ENCODE measurements around the gene MT1B. TPM values are rescaled to one million over a fixed set of nuclear protein-coding genes. Genes with fewer than 3 reads are reported as not detected.

Gene MT1B
- total RNA-seq, 1 donor from 2014 or later = not detected

- DNase-seq (ENCODE audit: low read depth) (no peak), FAIRE-seq (no peak)
- Mint-ChIP-seq H3K27ac (ENCODE audit: unreplicated experiment) (no peak overlapping the region), H3K4me3 (ENCODE audit: unreplicated experiment) (no peak overlapping the region), H3K4me1 (ENCODE audit: low read depth, unreplicated experiment) (peaks cover 3% of the 10 kb centered on the region), H3K27me3 (ENCODE audit: low read depth, unreplicated experiment) (peaks cover 43% of the 10 kb centered on the region), H3K36me3 (ENCODE audit: low read depth, unreplicated experiment) (peaks cover 3% of the 10 kb centered on the region), H3K9me3 (ENCODE audit: unreplicated experiment) (peaks cover 18% of the 10 kb centered on the region)
- Histone ChIP-seq H3K4me3 (ENCODE audit: insufficient read depth, low read depth, low read length) (no peak overlapping the region), H4K20me1 (ENCODE audit: insufficient read depth, low read length) (no peaks in the 10 kb centered on the region), H2AFZ (ENCODE audit: low read depth, low read length) (no peak overlapping the region), H3K4me2 (ENCODE audit: low read length) (no peak overlapping the region), H3K27me3 (ENCODE audit: insufficient read depth, low read length) (no peaks in the 10 kb centered on the region), H3K4me1 (ENCODE audit: insufficient read depth, low read length) (peaks cover 14% of the 10 kb centered on the region), H3K27ac (ENCODE audit: low read depth, low read length) (no peak overlapping the region), H3K9me3 (ENCODE audit: insufficient read depth, low read depth, low read length) (peaks cover 3% of the 10 kb centered on the region), H3K79me2 (ENCODE audit: insufficient read depth, low read length) (no peaks in the 10 kb centered on the region), H3K36me3 (ENCODE audit: insufficient read depth, low read length) (no peaks in the 10 kb centered on the region), H3K9ac (ENCODE audit: low read length) (no peak overlapping the region)
- TF ChIP-seq EZH2 (IDR thresholded peaks at IDR 0.05; ENCODE audit: insufficient read depth, low read length) = no peak
- TF ChIP-seq CTCF (IDR thresholded peaks at IDR 0.05; ENCODE audit: insufficient read depth, low read depth, low read length) = no peak
Observed at GRCh38 chr16:56684256-56684925, 32.7 kb downstream of the MT1B start.

GRCh38 chr16:56684926-56685590, 33.4 kb downstream of the MT1B start:
- FAIRE-seq (no peak), DNase-seq (ENCODE audit: low read depth) (no peak)
- Histone ChIP-seq H3K79me2 (ENCODE audit: insufficient read depth, low read length) (no peaks in the 10 kb centered on the region), H3K27me3 (ENCODE audit: insufficient read depth, low read length) (no peaks in the 10 kb centered on the region), H3K4me3 (ENCODE audit: insufficient read depth, low read depth, low read length) (no peak overlapping the region), H4K20me1 (ENCODE audit: insufficient read depth, low read length) (no peaks in the 10 kb centered on the region), H3K4me1 (ENCODE audit: insufficient read depth, low read length) (peaks cover 14% of the 10 kb centered on the region), H3K27ac (ENCODE audit: low read depth, low read length) (no peak overlapping the region), H3K4me2 (ENCODE audit: low read length) (no peak overlapping the region), H3K9ac (ENCODE audit: low read length) (no peak overlapping the region), H3K9me3 (ENCODE audit: insufficient read depth, low read depth, low read length) (peaks cover 3% of the 10 kb centered on the region), H2AFZ (ENCODE audit: low read depth, low read length) (no peak overlapping the region), H3K36me3 (ENCODE audit: insufficient read depth, low read length) (no peaks in the 10 kb centered on the region)
- peaks cover 3% of the 10 kb centered on the region for H3K4me1 Mint-ChIP-seq (ENCODE audit: low read depth, unreplicated experiment)
- H3K27ac Mint-ChIP-seq (ENCODE audit: unreplicated experiment) = no peak overlapping the region
- H3K9me3 Mint-ChIP-seq (ENCODE audit: unreplicated experiment) = peaks cover 22% of the 10 kb centered on the region
- H3K4me3 Mint-ChIP-seq (ENCODE audit: unreplicated experiment) = no peak overlapping the region
- TF ChIP-seq CTCF (IDR thresholded peaks at IDR 0.05; ENCODE audit: insufficient read depth, low read depth, low read length) (no peak), EZH2 (IDR thresholded peaks at IDR 0.05; ENCODE audit: insufficient read depth, low read length) (no peak)
- peaks cover 6% of the 10 kb centered on the region for H3K36me3 Mint-ChIP-seq (ENCODE audit: low read depth, unreplicated experiment)
- peaks cover 37% of the 10 kb centered on the region for H3K27me3 Mint-ChIP-seq (ENCODE audit: low read depth, unreplicated experiment)

- peaks cover 5% of the 10 kb centered on the region for H3K4me1 Mint-ChIP-seq (ENCODE audit: low read depth, unreplicated experiment)
Observed at GRCh38 chr16:56686758-56687157, 35.1 kb downstream of the MT1B start.

More at GRCh38 chr16:56686758-56687157, 35.1 kb downstream of the MT1B start:
- Histone ChIP-seq H3K4me2 (ENCODE audit: low read length) (no peak overlapping the region), H3K27ac (ENCODE audit: low read depth, low read length) (no peak overlapping the region), H4K20me1 (ENCODE audit: insufficient read depth, low read length) (no peaks in the 10 kb centered on the region), H3K9ac (ENCODE audit: low read length) (no peak overlapping the region), H3K9me3 (ENCODE audit: insufficient read depth, low read depth, low read length) (peaks cover 3% of the 10 kb centered on the region), H3K4me3 (ENCODE audit: insufficient read depth, low read depth, low read length) (no peak overlapping the region), H3K79me2 (ENCODE audit: insufficient read depth, low read length) (no peaks in the 10 kb centered on the region), H3K36me3 (ENCODE audit: insufficient read depth, low read length) (no peaks in the 10 kb centered on the region), H3K4me1 (ENCODE audit: insufficient read depth, low read length) (peaks cover 11% of the 10 kb centered on the region), H2AFZ (ENCODE audit: low read depth, low read length) (no peak overlapping the region), H3K27me3 (ENCODE audit: insufficient read depth, low read length) (no peaks in the 10 kb centered on the region)
- H3K27me3 Mint-ChIP-seq (ENCODE audit: low read depth, unreplicated experiment) = peaks cover 32% of the 10 kb centered on the region
- H3K4me3 Mint-ChIP-seq (ENCODE audit: unreplicated experiment) = no peak overlapping the region
- no peak for DNase-seq (ENCODE audit: low read depth)
- TF ChIP-seq EZH2 (IDR thresholded peaks at IDR 0.05; ENCODE audit: insufficient read depth, low read length) (no peak), CTCF (IDR thresholded peaks at IDR 0.05; ENCODE audit: insufficient read depth, low read depth, low read length) (no peak)
- no peak overlapping the region for H3K27ac Mint-ChIP-seq (ENCODE audit: unreplicated experiment)
- peaks cover 6% of the 10 kb centered on the region for H3K36me3 Mint-ChIP-seq (ENCODE audit: low read depth, unreplicated experiment)
- no peak for FAIRE-seq
- H3K9me3 Mint-ChIP-seq (ENCODE audit: unreplicated experiment) = peaks cover 21% of the 10 kb centered on the region
